B cell (primary cell): Measurements from ENCODE around the gene CCDC93. TPM values are rescaled to one million over a fixed set of nuclear protein-coding genes. Genes with fewer than 3 reads are reported as not detected.

ENCODE experiments used
- ATAC-seq: fragments of 200-7000 bp; cut with Tn5 transposase; one replicate; pipeline ENCODE4 v1.10.0; 2021; ENCODE audit warnings: low read depth, mild to moderate bottlenecking, moderate number of reproducible peaks, moderate library complexity
- CTCF ChIA-PET: fragments of 350-600 bp; sonication (Branson Sonifier 250); formaldehyde crosslinking; loops from one replicate; lab custom pipeline; 2021; ENCODE audit warnings: antibody characterized with exemption, inconsistent platforms; lab: Charles Lee
- POLR2A ChIA-PET: fragments of 350-600 bp; sonication (Branson Sonifier 250); formaldehyde crosslinking; loops from one replicate; lab custom pipeline; 2021; ENCODE audit warnings: antibody characterized with exemption; lab: Charles Lee
- DNase-seq: peaks from one replicate; pipeline ENCODE4 v3.0.0; 2013
- H2AFZ ChIP-seq: 2 replicates; pipeline ENCODE4 v1.6.1; 2012; ENCODE audit warnings: mild to moderate bottlenecking, low read depth, low read length; ENCODE audit not compliant: insufficient read depth, poor library complexity, severe bottlenecking
- H3K27ac ChIP-seq, 2 donors: 1 replicate in 1 of 2; 2 replicates in 1 of 2; pipeline ENCODE4 v1.5.1; 2012 to 2013; ENCODE audit warnings: low read length in 2 of 2, mild to moderate bottlenecking in 2 of 2, moderate library complexity in 1 of 2
- H3K27me3 ChIP-seq, 4 experiments: fragments of 200-600 bp in 1 of 4; sonication (generic) in 1 of 4; replicated peaks in 1 of 4; 1 replicate in 2 of 4; 2 replicates in 2 of 4; pipeline versions ENCODE4 v1.6.1 to v1.7.0; 2013 to 2016; ENCODE audit warnings: low read length in 3 of 4, mild to moderate bottlenecking in 2 of 4, mixed read lengths in 1 of 4, moderate library complexity in 1 of 4; ENCODE audit not compliant: insufficient read depth in 4 of 4, control insufficient read depth in 3 of 4; ENCODE audit errors: control extremely low read depth in 1 of 4
- H3K36me3 ChIP-seq, 2 experiments: replicated peaks in 1 of 2; 1 replicate in 1 of 2; 2 replicates in 1 of 2; pipeline versions ENCODE4 v1.6.1 to v1.7.1; 2013; ENCODE audit warnings: low read length in 1 of 2; ENCODE audit not compliant: insufficient read depth in 2 of 2, control insufficient read depth in 1 of 2; ENCODE audit errors: control extremely low read depth in 1 of 2, extremely low read depth in 1 of 2
- H3K4me1 ChIP-seq, 2 donors: fragments of 200-600 bp in 1 of 2; sonication (generic) in 1 of 2; 1 replicate in 1 of 2; 2 replicates in 1 of 2; pipeline versions ENCODE4 v1.5.1 to v1.6.1; 2013 to 2017; ENCODE audit warnings: low read length in 2 of 2; ENCODE audit not compliant: control insufficient read depth in 2 of 2, insufficient read depth in 2 of 2
- H3K4me2 ChIP-seq: replicated peaks from 2 replicates; pipeline ENCODE3; 2012; ENCODE audit warnings: mild to moderate bottlenecking, low read depth, low read length; ENCODE audit not compliant: poor library complexity, severe bottlenecking
- H3K4me3 ChIP-seq, 5 experiments: fragments of 200-600 bp in 1 of 5; sonication (generic) in 1 of 5; 1 replicate in 3 of 5; 2 replicates in 2 of 5; pipeline versions ENCODE4 v1.5.1 to v1.7.0; 2011 to 2016; ENCODE audit warnings: low read length in 4 of 5, mild to moderate bottlenecking in 4 of 5, low read depth in 2 of 5, control low read depth in 1 of 5, moderate library complexity in 1 of 5; ENCODE audit not compliant: insufficient read depth in 1 of 5; ENCODE audit errors: control extremely low read depth in 1 of 5, extremely low read depth in 1 of 5
- H3K79me2 ChIP-seq: fragments of 200-600 bp; sonication (generic); one replicate; pipeline ENCODE4 v1.6.0; 2016; ENCODE audit warnings: low read length; ENCODE audit not compliant: control insufficient read depth, insufficient read depth
- H3K9ac ChIP-seq: fragments of 200-600 bp; sonication (generic); 2 replicates; pipeline ENCODE4 v1.6.1; 2017; ENCODE audit warnings: mild to moderate bottlenecking, low read length, moderate library complexity
- H3K9me3 ChIP-seq, 3 donors: one replicate each; pipeline versions ENCODE4 v1.6.1 to v1.7.1; 2013; ENCODE audit warnings: low read length in 2 of 3; ENCODE audit not compliant: control insufficient read depth in 2 of 3, insufficient read depth in 1 of 3; ENCODE audit errors: control extremely low read depth in 1 of 3
- H4K20me1 ChIP-seq: 2 replicates; pipeline ENCODE4 v1.6.0; 2012; ENCODE audit warnings: mild to moderate bottlenecking, low read length; ENCODE audit not compliant: insufficient read depth, control insufficient read depth, poor library complexity, severe bottlenecking
- H3K27ac Mint-ChIP-seq: one replicate; pipeline ENCODE4 v1.8.0; 2021; ENCODE audit warnings: mixed read lengths
- H3K27me3 Mint-ChIP-seq: one replicate; pipeline ENCODE4 v1.8.0; 2021; ENCODE audit warnings: mixed read lengths
- H3K4me1 Mint-ChIP-seq: one replicate; pipeline ENCODE4 v1.8.0; 2021; ENCODE audit warnings: mixed read lengths
- H3K4me3 Mint-ChIP-seq: one replicate; pipeline ENCODE4 v1.8.0; 2021; ENCODE audit warnings: mixed read lengths
- H3K9me3 Mint-ChIP-seq: one replicate; pipeline ENCODE4 v1.8.0; 2022; ENCODE audit warnings: mixed read lengths; ENCODE audit not compliant: insufficient read depth
- EZH2 ChIP-seq: IDR thresholded peaks from 2 replicates; pipeline ENCODE4 v1.6.1; 2012; ENCODE audit warnings: borderline replicate concordance, low read depth, mild to moderate bottlenecking, moderate library complexity, low read length; ENCODE audit not compliant: insufficient read depth, poor library complexity, severe bottlenecking
- WGBS: methylation state at CpG from one replicate; pipeline ENCODE4 v1.1.5; 2013; ENCODE audit warnings: missing lambda C conversion rate; ENCODE audit not compliant: insufficient coverage; 5-methylcytosine and 5-hydroxymethylcytosine counted together
- intact Hi-C: fragments of 100-400 bp; cut with micrococcal nuclease; formaldehyde crosslinking; loops from one replicate; pipeline ENCODE4 v1.10.0; 2022
- polyA plus RNA-seq: library from polyadenylated mRNA; depleted of rRNA; stranded (reverse); fragments of >200 nt; gene quantifications from 2 replicates; pipeline ENCODE4 v1.2.3, GENCODE V29; 2012
- total RNA-seq, 2 donors: library from RNA; stranded (reverse); fragments of 120-200 nt in 1 of 2; gene quantifications; 1 replicate in 1 of 2; 2 replicates in 1 of 2; pipeline versions ENCODE4 v1.2.3 to v1.2.4, GENCODE V29; 2013 to 2022
- TF ChIP-seq, protein P1 (sequence below): fragments of 200-600 bp; IDR thresholded peaks from one replicate; pipeline ENCODE4 v1.8.0; 2022; ENCODE audit warnings: antibody characterized with exemption, mild to moderate bottlenecking

Gene CCDC93
- total and polyA plus RNA-seq, 2 donors (not counting 1 experiment from before 2014, with no cell fraction given), result 17.5 to 79.6 TPM

- Histone ChIP-seq H2AFZ (no peak overlapping the region), H3K79me2 (no peaks in the 10 kb centered on the region), H4K20me1 (no peaks in the 10 kb centered on the region), H3K4me1 (peaks cover 33 to 39% of the 10 kb centered on the region in 2 donors), H3K27ac (no peak overlapping the region), H3K36me3 (no peaks in the 10 kb centered on the region), H3K9me3 (no peaks in the 10 kb centered on the region), H3K4me2 (no peak overlapping the region), H3K27me3 (peaks cover 0 to 8% (median 1%) of the 10 kb centered on the region in 4 experiments), H3K9ac (no peak overlapping the region), H3K4me3 (no peak overlapping the region)
- CTCF ChIA-PET, result interaction anchor here (0.8 to 24.7 kb wide), 5 partner anchors 7 to 238 kb away, joined by 3 to 784 read pairs (median 3); partner anchors contain the start of gene DDX18
- no peak for TF ChIP-seq EZH2
- TF ChIP-seq, protein P1, sequence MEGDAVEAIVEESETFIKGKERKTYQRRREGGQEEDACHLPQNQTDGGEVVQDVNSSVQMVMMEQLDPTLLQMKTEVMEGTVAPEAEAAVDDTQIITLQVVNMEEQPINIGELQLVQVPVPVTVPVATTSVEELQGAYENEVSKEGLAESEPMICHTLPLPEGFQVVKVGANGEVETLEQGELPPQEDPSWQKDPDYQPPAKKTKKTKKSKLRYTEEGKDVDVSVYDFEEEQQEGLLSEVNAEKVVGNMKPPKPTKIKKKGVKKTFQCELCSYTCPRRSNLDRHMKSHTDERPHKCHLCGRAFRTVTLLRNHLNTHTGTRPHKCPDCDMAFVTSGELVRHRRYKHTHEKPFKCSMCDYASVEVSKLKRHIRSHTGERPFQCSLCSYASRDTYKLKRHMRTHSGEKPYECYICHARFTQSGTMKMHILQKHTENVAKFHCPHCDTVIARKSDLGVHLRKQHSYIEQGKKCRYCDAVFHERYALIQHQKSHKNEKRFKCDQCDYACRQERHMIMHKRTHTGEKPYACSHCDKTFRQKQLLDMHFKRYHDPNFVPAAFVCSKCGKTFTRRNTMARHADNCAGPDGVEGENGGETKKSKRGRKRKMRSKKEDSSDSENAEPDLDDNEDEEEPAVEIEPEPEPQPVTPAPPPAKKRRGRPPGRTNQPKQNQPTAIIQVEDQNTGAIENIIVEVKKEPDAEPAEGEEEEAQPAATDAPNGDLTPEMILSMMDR, result no peak
- Mint-ChIP-seq H3K27ac (no peak overlapping the region), H3K4me3 (no peak overlapping the region), H3K9me3 (no peaks in the 10 kb centered on the region), H3K27me3 (peaks cover 2% of the 10 kb centered on the region), H3K4me1 (peaks cover 40% of the 10 kb centered on the region)
- POLR2A ChIA-PET, result no interaction called here
- intact Hi-C loops, result no loop called here
- ATAC-seq (no peak), DNase-seq (no peak)
- WGBS, result no CpG with 5 or more reads among the region's 2 CpGs
Measured at GRCh38 chr2:118052474-118052873, 38.6 kb upstream of the CCDC93 start.

DNA sequence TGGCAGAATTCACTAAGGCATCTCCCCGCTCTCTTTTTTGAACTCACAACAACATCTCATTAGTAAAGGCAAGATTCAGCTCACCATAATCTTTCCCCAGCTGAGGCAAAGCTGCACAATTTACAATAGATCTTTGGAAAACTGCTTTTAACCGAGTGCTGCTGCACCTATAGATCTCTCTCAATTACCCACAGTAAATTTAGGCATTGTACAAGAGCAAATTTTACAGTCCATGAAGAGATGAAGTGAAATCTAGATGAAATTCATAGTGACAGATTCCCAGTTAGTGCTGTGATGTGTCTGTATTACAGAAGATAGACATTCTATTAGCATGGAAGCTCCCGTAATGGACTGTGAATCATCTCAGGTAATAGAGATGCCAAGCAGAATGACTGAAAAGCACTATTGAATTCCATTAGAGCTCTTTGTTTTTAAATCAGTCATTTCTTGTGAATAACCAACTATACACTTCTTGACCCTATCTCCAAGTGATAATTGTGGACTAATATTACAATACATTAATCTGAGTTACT, 38.0 kb upstream of the CCDC93 start:
- no peak overlapping the region for H2AFZ ChIP-seq
- ATAC-seq, result no peak

More for the DNA sequence above, 38.0 kb upstream of the CCDC93 start:
- H3K4me1 Mint-ChIP-seq, result peaks cover 36% of the 10 kb centered on the region
- intact Hi-C loops, result no loop called here
- H3K4me3 ChIP-seq, result no peak overlapping the region
- no peak overlapping the region for H3K4me3 Mint-ChIP-seq
- ChIA-PET POLR2A (no interaction called here), CTCF (interaction anchor here (0.8 to 24.7 kb wide), 7 partner anchors 7 to 237 kb away, joined by 3 to 784 read pairs (median 3); partner anchors contain the start of genes DDX18 and INSIG2)
- H3K4me2 ChIP-seq, result no peak overlapping the region
- H3K27ac Mint-ChIP-seq, result no peak overlapping the region
- no peaks in the 10 kb centered on the region for H3K36me3 ChIP-seq
- TF ChIP-seq, protein P1, result no peak
- no peak for TF ChIP-seq EZH2
- H3K4me1 ChIP-seq, result peaks cover 27 to 33% of the 10 kb centered on the region in 2 donors
- H3K79me2 ChIP-seq, result no peaks in the 10 kb centered on the region
- H3K9me3 Mint-ChIP-seq, result no peaks in the 10 kb centered on the region
- 100% methylated on average over 1 of the region's 3 CpGs for WGBS
- no peaks in the 10 kb centered on the region for H3K9me3 ChIP-seq
- no peaks in the 10 kb centered on the region for H4K20me1 ChIP-seq
- peaks cover 0 to 9% (median 1%) of the 10 kb centered on the region in 4 experiments for H3K27me3 ChIP-seq
- no peak overlapping the region for H3K9ac ChIP-seq
- no peak for DNase-seq
- H3K27ac ChIP-seq, result no peak overlapping the region
- peaks cover 4% of the 10 kb centered on the region for H3K27me3 Mint-ChIP-seq
